Ectodermal cell (in vitro differentiated cells): ENCODE measurements around the gene SH3GLB1.

Experiments used
- H3K27ac ChIP-seq: 2 replicates; pipeline ENCODE4 v1.7.0; 2013; ENCODE audit warnings: mild to moderate bottlenecking, low read depth, low read length; ENCODE audit not compliant: insufficient read depth, poor library complexity, severe bottlenecking
- H3K27me3 ChIP-seq: 2 replicates; pipeline ENCODE4 v1.7.0; 2013; ENCODE audit warnings: mild to moderate bottlenecking, low read length; ENCODE audit not compliant: insufficient read depth, control insufficient read depth, poor library complexity, severe bottlenecking
- H3K36me3 ChIP-seq: one replicate; pipeline ENCODE4 v1.7.0; 2013; ENCODE audit warnings: low read length; ENCODE audit not compliant: control insufficient read depth, insufficient read depth
- H3K4me1 ChIP-seq: one replicate; pipeline ENCODE4 v1.7.0; 2013; ENCODE audit warnings: low read length; ENCODE audit not compliant: control insufficient read depth, insufficient read depth
- H3K4me3 ChIP-seq: 2 replicates; pipeline ENCODE4 v1.7.0; 2013; ENCODE audit warnings: low read depth, low read length, control low read depth; ENCODE audit not compliant: insufficient read depth
- H3K9me3 ChIP-seq: 2 replicates; pipeline ENCODE4 v1.7.0; 2013; ENCODE audit warnings: mild to moderate bottlenecking, low read length, moderate library complexity; ENCODE audit not compliant: control insufficient read depth
- WGBS, 2 experiments: methylation state at CpG; one replicate each; pipeline ENCODE4 v1.1.7; 2013; ENCODE audit warnings: missing lambda C conversion rate in 2 of 2; 5-methylcytosine and 5-hydroxymethylcytosine counted together

Gene SH3GLB1

GRCh38 chr1:86753700-86754099 is 49.3 kb downstream of the SH3GLB1 start:
- H3K4me3 ChIP-seq = no peak overlapping the region
- H3K9me3 ChIP-seq = no peaks in the 10 kb centered on the region
- no peaks in the 10 kb centered on the region for H3K27me3 ChIP-seq
- H3K27ac ChIP-seq = no peak overlapping the region
- no peaks in the 10 kb centered on the region for H3K4me1 ChIP-seq
- no peaks in the 10 kb centered on the region for H3K36me3 ChIP-seq

DNA sequence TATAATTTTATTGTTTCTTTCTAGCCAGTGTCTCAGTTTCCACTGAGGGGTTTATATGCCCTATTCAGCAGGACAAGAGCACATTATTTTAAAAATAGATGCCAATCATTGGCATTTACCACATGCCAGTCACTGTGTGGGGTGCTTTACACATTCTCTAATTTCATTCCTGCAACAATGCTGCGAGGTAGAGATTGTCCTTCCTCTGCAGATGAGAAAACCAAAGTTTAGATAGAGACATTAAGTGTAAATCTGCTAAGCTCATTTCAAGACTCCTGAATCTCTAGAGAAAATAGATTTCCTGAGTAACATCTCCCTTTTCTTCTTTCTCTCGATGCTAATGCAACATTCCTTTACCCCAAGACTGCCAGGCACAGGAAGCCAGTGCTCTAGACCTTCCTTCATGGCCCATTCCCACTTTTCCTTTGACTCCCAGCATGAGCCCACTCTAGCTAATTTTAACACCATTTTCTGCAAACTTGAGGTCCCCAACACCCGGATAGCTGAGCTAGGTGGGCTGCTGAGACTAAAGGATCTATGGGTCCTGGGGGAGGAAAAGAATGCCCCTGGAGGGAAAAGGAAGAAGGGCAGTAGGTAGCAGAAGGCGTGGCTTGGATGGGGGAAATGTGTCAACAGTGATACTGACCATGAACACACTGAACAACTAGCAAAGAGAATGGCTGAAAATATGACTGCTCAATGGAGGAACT is 50.0 kb downstream of the SH3GLB1 start:
- no peak overlapping the region for H3K4me3 ChIP-seq
- H3K27me3 ChIP-seq = no peaks in the 10 kb centered on the region
- H3K4me1 ChIP-seq = no peaks in the 10 kb centered on the region
- H3K9me3 ChIP-seq = no peaks in the 10 kb centered on the region
- WGBS, 2 experiments = 75 to 81% methylated on average over 4 of the region's 4 CpGs
- no peak overlapping the region for H3K27ac ChIP-seq
- no peaks in the 10 kb centered on the region for H3K36me3 ChIP-seq

- Histone ChIP-seq H3K27me3 (no peaks in the 10 kb centered on the region), H3K36me3 (no peaks in the 10 kb centered on the region)
Observed at GRCh38 chr1:86756062-86756406, 51.7 kb downstream of the SH3GLB1 start.

DNA sequence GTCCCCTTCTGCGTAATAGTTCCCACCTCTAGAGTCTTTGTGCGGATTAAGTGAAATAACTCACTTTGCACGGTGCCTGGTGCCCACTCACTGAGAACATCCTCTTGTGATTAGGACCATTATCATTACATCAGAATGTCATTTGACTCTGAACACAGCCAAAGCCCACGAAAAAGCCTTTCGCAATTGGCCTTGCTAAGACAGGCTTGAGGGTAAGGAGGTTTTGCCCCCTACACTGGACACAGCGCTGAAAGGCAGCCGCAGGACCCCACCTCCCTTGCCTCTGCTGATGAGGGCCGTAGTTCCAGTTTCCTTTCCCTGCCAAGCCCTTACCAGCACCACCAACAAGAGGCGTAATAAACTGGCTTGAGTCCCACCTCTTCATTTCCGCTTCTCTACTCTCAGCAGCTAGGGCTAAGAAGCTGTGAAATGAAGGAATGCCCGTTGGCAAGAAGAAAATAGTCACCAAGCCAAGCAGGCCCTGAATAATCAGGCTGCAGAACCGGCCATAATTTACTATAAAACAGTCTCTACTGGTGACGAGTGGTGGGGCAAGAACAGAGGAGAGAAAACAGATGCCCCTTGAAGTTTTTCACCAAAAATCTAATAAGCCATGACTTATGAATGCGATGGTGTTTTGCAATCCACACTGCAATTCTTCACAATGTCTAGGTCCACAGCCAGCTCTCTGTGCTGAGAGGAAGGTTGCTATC is 53.1 kb downstream of the SH3GLB1 start:
- Histone ChIP-seq H3K4me3 (no peak overlapping the region), H3K27me3 (no peaks in the 10 kb centered on the region), H3K36me3 (no peaks in the 10 kb centered on the region), H3K9me3 (no peaks in the 10 kb centered on the region), H3K4me1 (no peaks in the 10 kb centered on the region), H3K27ac (no peak overlapping the region)
- WGBS, 2 experiments = 93% methylated on average over 14 of the region's 14 CpGs

More at GRCh38 chr1:86756062-86756406, 51.7 kb downstream of the SH3GLB1 start:
- H3K4me3 ChIP-seq = no peak overlapping the region
- H3K27ac ChIP-seq = no peak overlapping the region
- H3K4me1 ChIP-seq = no peaks in the 10 kb centered on the region
- no peaks in the 10 kb centered on the region for H3K9me3 ChIP-seq

GRCh38 chr1:86758570-86758969 is 54.2 kb downstream of the SH3GLB1 start:
- Histone ChIP-seq H3K9me3 (no peaks in the 10 kb centered on the region), H3K27ac (no peak overlapping the region), H3K36me3 (no peaks in the 10 kb centered on the region), H3K27me3 (no peaks in the 10 kb centered on the region), H3K4me3 (no peak overlapping the region), H3K4me1 (no peaks in the 10 kb centered on the region)
- WGBS, 2 experiments = 91 to 94% methylated on average over 3 of the region's 3 CpGs

- WGBS, 2 experiments = 92 to 94% methylated on average over 1 of the region's 1 CpG
- no peak overlapping the region for H3K4me3 ChIP-seq
- H3K27ac ChIP-seq = no peak overlapping the region
- H3K36me3 ChIP-seq = no peaks in the 10 kb centered on the region
- H3K4me1 ChIP-seq = no peaks in the 10 kb centered on the region
- H3K27me3 ChIP-seq = no peaks in the 10 kb centered on the region
- H3K9me3 ChIP-seq = no peaks in the 10 kb centered on the region
Observed at GRCh38 chr1:86760199-86760598, 55.8 kb downstream of the SH3GLB1 start.

DNA sequence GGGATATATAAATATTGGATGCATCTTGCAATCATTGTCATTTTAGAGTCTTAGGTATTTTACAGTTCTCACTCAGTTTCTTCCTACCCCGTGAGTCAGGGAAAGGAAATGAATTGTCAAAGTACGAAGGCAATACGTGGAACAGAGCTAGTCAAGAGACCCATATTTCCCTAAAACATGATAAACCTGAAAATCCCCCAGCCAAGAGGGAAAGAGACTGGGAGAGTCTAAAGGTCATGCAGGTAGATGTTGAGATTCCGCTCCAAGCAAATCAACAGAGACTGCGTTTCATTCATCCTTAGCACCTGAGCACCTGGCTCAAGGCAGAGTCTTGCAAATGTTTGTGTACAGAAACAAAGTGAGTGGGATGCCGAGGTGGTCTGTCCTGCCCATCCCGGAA is 58.0 kb downstream of the SH3GLB1 start:
- Histone ChIP-seq H3K4me3 (no peak overlapping the region), H3K36me3 (no peaks in the 10 kb centered on the region), H3K9me3 (no peaks in the 10 kb centered on the region), H3K4me1 (no peaks in the 10 kb centered on the region), H3K27ac (no peak overlapping the region), H3K27me3 (no peaks in the 10 kb centered on the region)
- WGBS, 2 experiments = 84 to 96% methylated on average over 7 of the region's 7 CpGs

DNA sequence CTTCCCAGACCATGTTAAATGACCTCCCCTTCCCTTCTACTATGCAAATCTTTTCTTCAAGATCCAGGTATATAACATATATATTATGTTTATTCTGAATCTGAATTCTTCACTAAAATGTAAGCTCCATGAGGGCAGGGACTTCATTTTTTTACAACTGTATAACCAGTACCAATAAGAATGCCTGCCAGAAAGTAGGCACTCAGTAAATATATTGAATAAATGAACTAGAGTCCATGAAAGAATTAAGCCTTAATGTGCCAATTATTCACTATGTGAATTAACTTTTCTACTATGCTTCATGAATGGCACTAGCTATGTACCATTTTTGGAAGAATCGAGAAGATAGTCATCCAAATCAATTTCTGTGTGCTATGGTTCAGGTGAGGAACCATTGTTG is 60.1 kb downstream of the SH3GLB1 start:
- H3K36me3 ChIP-seq = no peaks in the 10 kb centered on the region
- H3K27ac ChIP-seq = no peak overlapping the region
- no peaks in the 10 kb centered on the region for H3K27me3 ChIP-seq
- H3K4me3 ChIP-seq = no peak overlapping the region
- H3K9me3 ChIP-seq = peaks cover 3% of the 10 kb centered on the region
- H3K4me1 ChIP-seq = no peaks in the 10 kb centered on the region
- WGBS, 2 experiments = 91 to 100% methylated on average over 1 of the region's 1 CpG

DNA sequence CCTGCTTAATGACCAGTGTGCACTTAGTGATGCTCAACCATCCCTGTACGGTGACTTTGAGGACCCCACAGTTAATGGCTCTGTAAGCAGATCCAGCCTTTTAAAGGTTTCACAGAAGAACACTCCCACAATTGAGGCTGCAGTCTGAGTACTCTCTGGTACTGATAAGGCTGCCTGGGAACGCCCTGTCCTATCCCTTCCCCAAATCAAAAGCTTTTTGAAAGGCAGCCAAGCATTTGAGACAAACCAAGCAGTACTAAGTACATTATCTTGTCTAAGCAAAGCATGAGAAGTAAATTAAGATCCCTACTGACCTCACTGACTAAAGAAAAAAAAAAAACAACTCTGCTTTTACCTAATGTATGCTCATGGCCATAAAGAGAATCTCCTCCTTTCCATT is 60.7 kb downstream of the SH3GLB1 start:
- 71 to 73% methylated on average over 2 of the region's 2 CpGs for WGBS, 2 experiments
- no peak overlapping the region for H3K27ac ChIP-seq

GRCh38 chr1:86765674-86766073 is 61.3 kb downstream of the SH3GLB1 start:
- H3K27ac ChIP-seq = no peak overlapping the region
- H3K4me1 ChIP-seq = no peaks in the 10 kb centered on the region
- no peaks in the 10 kb centered on the region for H3K36me3 ChIP-seq
- 92 to 95% methylated on average over 1 to 2 of the region's 2 CpGs for WGBS, 2 experiments
- no peak overlapping the region for H3K4me3 ChIP-seq
- H3K9me3 ChIP-seq = peaks cover 3% of the 10 kb centered on the region
- H3K27me3 ChIP-seq = no peaks in the 10 kb centered on the region

More for the DNA sequence above, 60.7 kb downstream of the SH3GLB1 start:
- no peaks in the 10 kb centered on the region for H3K27me3 ChIP-seq
- H3K4me3 ChIP-seq = no peak overlapping the region
- peaks cover 3% of the 10 kb centered on the region for H3K9me3 ChIP-seq
- H3K36me3 ChIP-seq = no peaks in the 10 kb centered on the region
- H3K4me1 ChIP-seq = no peaks in the 10 kb centered on the region
